Activated CD8-positive, alpha-beta memory T cell treated with anti-CD3 and anti-CD28 coated beads, Interleukin-2, amount 50 U/mL, for 1 hour (primary cell): ENCODE measurements around the gene OLA1.

Source experiments
- DNase-seq: peaks from one replicate; pipeline ENCODE4 v3.0.0-alpha.2; 2020; ENCODE audit errors: extremely low read depth

The OLA1 gene

GRCh38 chr2:174035117-174035635, 213.2 kb downstream of the OLA1 start:
- DNase-seq = no peak

GRCh38 chr2:174033163-174033550, 215.2 kb downstream of the OLA1 start:
- no peak for DNase-seq

- DNase-seq = no peak
Observed at GRCh38 chr2:174031226-174031625, 217.1 kb downstream of the OLA1 start.

GRCh38 chr2:174028935-174029334, 219.4 kb downstream of the OLA1 start:
- no peak for DNase-seq

- DNase-seq = no peak
Observed at GRCh38 chr2:174027956-174028355, 220.4 kb downstream of the OLA1 start.

- DNase-seq = no peak
Observed at GRCh38 chr2:174026122-174026845, 222.0 kb downstream of the OLA1 start.

GRCh38 chr2:174025271-174026121, 222.8 kb downstream of the OLA1 start:
- DNase-seq = no peak

- no peak for DNase-seq
Observed at GRCh38 chr2:174024524-174025270, 223.6 kb downstream of the OLA1 start.

- DNase-seq = no peak
Observed at GRCh38 chr2:174023591-174024523, 224.5 kb downstream of the OLA1 start.
